Endodermal cell (in vitro differentiated cells): ENCODE results near the gene REPS2. TPM values are rescaled to one million over a fixed set of nuclear protein-coding genes. Genes with fewer than 3 reads are reported as not detected.

ENCODE experiments used
- DNase-seq: peaks from one replicate; pipeline ENCODE4 v3.0.0-alpha.2; 2017
- H3K27ac ChIP-seq: 2 replicates; pipeline ENCODE4 v1.5.1; 2013; ENCODE audit warnings: mild to moderate bottlenecking, low read depth, low read length, moderate library complexity
- H3K27me3 ChIP-seq: 2 replicates; pipeline ENCODE4 v1.6.1; 2013; ENCODE audit warnings: mild to moderate bottlenecking, low read length, moderate library complexity; ENCODE audit not compliant: insufficient read depth, control insufficient read depth, poor library complexity, severe bottlenecking
- H3K36me3 ChIP-seq: 2 replicates; pipeline ENCODE4 v1.7.0; 2013; ENCODE audit warnings: mild to moderate bottlenecking, low read length, moderate library complexity; ENCODE audit not compliant: control insufficient read depth, insufficient read depth
- H3K4me1 ChIP-seq: one replicate; pipeline ENCODE4 v1.7.0; 2013; ENCODE audit warnings: low read length; ENCODE audit not compliant: control insufficient read depth, insufficient read depth
- H3K4me3 ChIP-seq: 2 replicates; pipeline ENCODE4 v1.5.1; 2013; ENCODE audit warnings: mild to moderate bottlenecking, low read length, moderate library complexity
- H3K9ac ChIP-seq: 2 replicates; pipeline ENCODE4 v1.6.1; 2013; ENCODE audit warnings: mild to moderate bottlenecking, low read length, moderate library complexity; ENCODE audit not compliant: poor library complexity, severe bottlenecking; ENCODE audit errors: extremely low read depth
- H3K9me3 ChIP-seq: 2 replicates; pipeline ENCODE4 v1.6.1; 2013; ENCODE audit warnings: mild to moderate bottlenecking, low read length, moderate library complexity; ENCODE audit not compliant: control insufficient read depth
- H3K27ac Mint-ChIP-seq: 2 replicates; pipeline ENCODE4 v1.8.0; 2020; ENCODE audit warnings: mixed read lengths
- H3K27me3 Mint-ChIP-seq: 2 replicates; pipeline ENCODE4 v1.8.0; 2021; ENCODE audit warnings: mild to moderate bottlenecking, mixed read lengths; ENCODE audit not compliant: insufficient read depth
- H3K36me3 Mint-ChIP-seq: 2 replicates; pipeline ENCODE4 v1.8.0; 2020; ENCODE audit warnings: low read depth, mixed read lengths
- H3K4me1 Mint-ChIP-seq: 2 replicates; pipeline ENCODE4 v1.8.0; 2020; ENCODE audit warnings: mixed read lengths
- H3K4me3 Mint-ChIP-seq: 2 replicates; pipeline ENCODE4 v1.8.0; 2020; ENCODE audit warnings: mild to moderate bottlenecking, moderate library complexity, mixed read lengths
- H3K9me3 Mint-ChIP-seq: 2 replicates; pipeline ENCODE4 v1.8.0; 2020; ENCODE audit warnings: mild to moderate bottlenecking, mixed read lengths
- WGBS, 2 experiments: methylation state at CpG; one replicate each; pipeline versions ENCODE4 v1.1.5 to v1.1.7; 2013; ENCODE audit warnings: missing lambda C conversion rate in 2 of 2, mixed read lengths in 1 of 2; ENCODE audit not compliant: insufficient coverage in 1 of 2, insufficient read length in 1 of 2; 5-methylcytosine and 5-hydroxymethylcytosine counted together
- total RNA-seq, 2 donors: library from RNA; stranded (reverse); fragmentation: NEBNext Ultra II Directional in 1 of 2; extraction: Animal tissue kit (Norgen Biotek cat#: 25700) in 1 of 2; gene quantifications; 2 replicates in 1 of 2; 3 replicates in 1 of 2; pipeline ENCODE4 v1.2.1, GENCODE V29; 2021
- TF ChIP-seq, protein P1 (sequence below): fragments of 200-600 bp; sonication (generic); conservative IDR thresholded peaks from 2 replicates; pipeline ENCODE4 v1.5.0; 2021; ENCODE audit warnings: antibody characterized with exemption, mild to moderate bottlenecking

The REPS2 gene
- total RNA-seq, 2 donors from 2014 or later, result 4.3 to 16.6 TPM

DNA sequence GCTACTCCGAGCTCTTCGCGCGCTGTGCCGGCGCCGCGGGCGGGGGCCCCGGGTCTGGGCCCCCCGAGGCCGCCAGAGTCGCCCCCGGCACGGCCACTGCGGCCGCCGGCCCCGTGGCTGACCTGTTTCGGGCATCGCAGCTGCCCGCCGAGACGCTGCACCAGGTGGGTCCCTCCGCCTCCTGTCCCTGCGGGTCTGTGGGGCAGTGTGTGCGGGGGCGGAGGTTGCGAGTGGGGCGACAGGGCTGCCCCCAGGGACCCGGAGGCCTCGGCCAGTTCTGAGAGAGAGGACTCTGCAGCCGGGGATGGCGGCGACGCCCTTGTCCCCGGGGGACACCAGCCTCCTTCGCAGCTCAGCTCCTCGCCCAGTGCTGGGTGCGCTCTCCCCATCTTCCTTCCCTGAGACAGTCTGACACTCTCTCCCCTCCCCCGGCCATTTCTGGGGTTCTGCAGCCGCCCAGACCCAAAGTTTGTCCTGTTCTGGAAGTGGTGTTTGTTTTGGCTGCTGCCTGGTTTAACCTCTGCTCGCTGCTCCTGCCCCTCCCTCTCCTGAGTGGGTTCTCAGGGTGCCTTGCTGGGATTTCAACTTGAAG lies 609 bp downstream of the REPS2 start:
- Histone ChIP-seq H3K27ac (no peak overlapping the region), H3K9me3 (no peaks in the 10 kb centered on the region), H3K4me1 (no peaks in the 10 kb centered on the region), H3K27me3 (peaks cover 21% of the 10 kb centered on the region), H3K4me3 (peak overlapping the region; percentile 77), H3K36me3 (no peaks in the 10 kb centered on the region), H3K9ac (no peak overlapping the region)
- peak; percentile 66 for DNase-seq
- WGBS, 2 experiments, result 1% methylated on average over 37 of the region's 43 CpGs; no CpG with 5 or more reads in 1 of the 2 experiments
- no peak overlapping the region for H3K27ac Mint-ChIP-seq
- TF ChIP-seq, protein P1, sequence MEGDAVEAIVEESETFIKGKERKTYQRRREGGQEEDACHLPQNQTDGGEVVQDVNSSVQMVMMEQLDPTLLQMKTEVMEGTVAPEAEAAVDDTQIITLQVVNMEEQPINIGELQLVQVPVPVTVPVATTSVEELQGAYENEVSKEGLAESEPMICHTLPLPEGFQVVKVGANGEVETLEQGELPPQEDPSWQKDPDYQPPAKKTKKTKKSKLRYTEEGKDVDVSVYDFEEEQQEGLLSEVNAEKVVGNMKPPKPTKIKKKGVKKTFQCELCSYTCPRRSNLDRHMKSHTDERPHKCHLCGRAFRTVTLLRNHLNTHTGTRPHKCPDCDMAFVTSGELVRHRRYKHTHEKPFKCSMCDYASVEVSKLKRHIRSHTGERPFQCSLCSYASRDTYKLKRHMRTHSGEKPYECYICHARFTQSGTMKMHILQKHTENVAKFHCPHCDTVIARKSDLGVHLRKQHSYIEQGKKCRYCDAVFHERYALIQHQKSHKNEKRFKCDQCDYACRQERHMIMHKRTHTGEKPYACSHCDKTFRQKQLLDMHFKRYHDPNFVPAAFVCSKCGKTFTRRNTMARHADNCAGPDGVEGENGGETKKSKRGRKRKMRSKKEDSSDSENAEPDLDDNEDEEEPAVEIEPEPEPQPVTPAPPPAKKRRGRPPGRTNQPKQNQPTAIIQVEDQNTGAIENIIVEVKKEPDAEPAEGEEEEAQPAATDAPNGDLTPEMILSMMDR, result no peak
- H3K4me1 Mint-ChIP-seq, result peaks cover 5% of the 10 kb centered on the region
- H3K9me3 Mint-ChIP-seq, result peaks cover 9% of the 10 kb centered on the region
- no peaks in the 10 kb centered on the region for H3K36me3 Mint-ChIP-seq
- peaks cover 28% of the 10 kb centered on the region for H3K27me3 Mint-ChIP-seq
- H3K4me3 Mint-ChIP-seq, result peak overlapping the region; percentile 82

DNA sequence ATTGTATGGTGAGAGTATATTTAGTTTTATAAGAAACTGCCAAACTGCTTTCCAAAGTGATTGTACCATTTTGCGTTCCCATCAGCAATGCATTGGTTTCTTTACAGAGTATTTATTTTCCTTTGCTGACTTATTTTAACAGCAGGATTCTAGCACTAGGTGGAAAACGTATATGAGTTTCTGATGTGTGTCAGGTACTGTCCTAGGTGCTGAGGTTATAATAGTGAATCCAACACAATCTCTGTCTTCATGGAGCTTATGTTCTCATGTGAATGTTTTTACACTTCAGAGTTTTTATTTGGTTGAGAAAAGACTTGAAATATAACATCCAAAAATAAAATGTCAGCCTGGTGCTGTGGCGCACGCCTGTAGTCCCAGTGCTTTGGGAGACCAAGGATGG lies 4.0 kb downstream of the REPS2 start:
- Mint-ChIP-seq H3K36me3 (peaks cover 2% of the 10 kb centered on the region), H3K27me3 (peaks cover 25% of the 10 kb centered on the region), H3K4me1 (peaks cover 13% of the 10 kb centered on the region), H3K9me3 (no peaks in the 10 kb centered on the region), H3K27ac (no peak overlapping the region), H3K4me3 (no peak overlapping the region)
- Histone ChIP-seq H3K27me3 (peaks cover 21% of the 10 kb centered on the region), H3K36me3 (no peaks in the 10 kb centered on the region), H3K4me1 (no peaks in the 10 kb centered on the region), H3K27ac (no peak overlapping the region), H3K9me3 (no peaks in the 10 kb centered on the region), H3K4me3 (no peak overlapping the region), H3K9ac (no peak overlapping the region)
- DNase-seq, result no peak
- TF ChIP-seq, protein P1, result no peak
- WGBS, 2 experiments, result 82 to 100% methylated on average over 2 to 4 of the region's 4 CpGs

DNA sequence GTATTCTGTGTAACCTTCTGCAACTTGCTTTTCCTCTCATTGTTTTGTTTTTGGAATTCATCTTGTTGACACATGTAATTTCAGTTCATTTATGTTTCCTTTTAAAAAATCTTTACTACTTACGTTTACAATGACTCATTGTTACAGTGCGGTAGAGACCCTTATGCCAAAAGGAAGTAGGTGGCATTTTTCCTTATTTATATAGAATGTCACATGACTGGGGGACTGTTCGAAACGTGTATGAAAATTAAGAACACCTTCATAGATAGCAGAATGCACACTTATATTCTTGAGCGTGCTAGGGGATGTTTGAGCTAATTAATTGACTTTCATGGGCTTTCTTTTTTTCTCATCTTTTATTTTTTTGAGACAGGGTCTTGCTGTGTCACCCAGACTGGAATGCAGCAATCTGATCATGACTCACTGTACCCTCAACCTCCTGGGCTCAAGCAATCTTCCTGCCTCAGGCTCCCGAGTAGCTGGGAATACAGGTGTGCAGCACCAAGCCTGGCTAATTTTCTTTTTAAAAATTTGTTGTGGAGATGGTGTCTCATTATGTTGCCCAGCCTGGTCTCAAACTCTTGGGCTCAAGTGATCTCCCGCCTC lies 7.3 kb downstream of the REPS2 start:
- no peaks in the 10 kb centered on the region for H3K9me3 Mint-ChIP-seq

More for the DNA sequence above, 7.3 kb downstream of the REPS2 start:
- no peak for DNase-seq
- H3K4me3 ChIP-seq, result no peak overlapping the region
- peaks cover 2% of the 10 kb centered on the region for H3K36me3 Mint-ChIP-seq
- H3K4me1 Mint-ChIP-seq, result peaks cover 26% of the 10 kb centered on the region
- H3K4me1 ChIP-seq, result no peaks in the 10 kb centered on the region
- WGBS, 2 experiments, result 88 to 100% methylated on average over 1 to 3 of the region's 7 CpGs
- no peaks in the 10 kb centered on the region for H3K36me3 ChIP-seq
- no peak overlapping the region for H3K27ac Mint-ChIP-seq
- peaks cover 3% of the 10 kb centered on the region for H3K27me3 ChIP-seq
- H3K27me3 Mint-ChIP-seq, result peaks cover 9% of the 10 kb centered on the region
- no peaks in the 10 kb centered on the region for H3K9me3 ChIP-seq
- H3K9ac ChIP-seq, result no peak overlapping the region
- H3K4me3 Mint-ChIP-seq, result no peak overlapping the region
- H3K27ac ChIP-seq, result no peak overlapping the region
- TF ChIP-seq, protein P1, result no peak
